ENCODE results near the gene RPL32.
A peak's percentile ranks its signal among the peaks of the same experiment; 100 is the strongest.

Gene RPL32

DNA sequence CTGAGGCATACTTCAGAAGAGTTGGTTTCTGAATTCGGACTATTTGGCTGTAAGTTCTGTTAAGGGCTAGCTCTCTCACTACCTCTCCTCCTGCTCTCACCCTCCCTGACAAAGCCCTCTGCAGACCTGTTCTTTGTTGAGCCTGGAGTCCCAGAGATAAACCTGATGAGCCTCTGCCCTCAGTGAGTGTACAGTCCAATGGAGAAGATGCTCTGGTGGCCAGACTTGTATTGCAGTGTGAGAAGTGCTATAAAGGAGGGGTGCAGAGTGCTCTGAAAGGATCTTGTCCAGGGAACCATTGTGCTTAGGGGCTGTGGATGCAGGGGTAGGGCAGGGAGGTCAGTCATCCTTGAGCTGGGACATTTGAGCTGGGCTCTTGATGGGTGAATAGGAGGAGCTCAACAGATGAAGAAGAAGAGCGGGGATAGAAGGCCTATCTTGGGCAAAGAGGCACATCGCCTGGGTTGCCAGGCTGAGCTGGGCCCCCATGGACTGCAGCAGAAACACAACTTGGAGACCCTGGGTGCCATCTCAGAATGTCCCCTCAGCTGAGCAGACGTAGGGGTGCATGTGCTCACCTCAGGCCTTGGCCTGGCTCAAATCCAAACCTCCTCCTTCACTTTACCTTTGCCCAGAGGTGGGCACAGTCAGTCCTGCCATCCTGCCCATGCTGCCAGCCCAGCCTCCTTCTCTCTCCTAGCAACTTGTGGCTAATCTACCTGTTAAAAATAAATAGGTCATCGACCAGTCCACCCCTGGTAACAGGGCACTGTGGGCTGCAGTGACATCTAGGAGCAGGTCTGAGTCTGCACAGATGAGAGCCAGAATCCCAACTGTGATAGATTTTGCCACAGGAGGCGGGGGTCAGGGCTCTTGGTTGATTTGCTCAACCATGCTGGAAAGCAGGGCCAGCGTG is 41.6 kb downstream of the RPL32 start:
- TF ChIP-seq, protein P1, sequence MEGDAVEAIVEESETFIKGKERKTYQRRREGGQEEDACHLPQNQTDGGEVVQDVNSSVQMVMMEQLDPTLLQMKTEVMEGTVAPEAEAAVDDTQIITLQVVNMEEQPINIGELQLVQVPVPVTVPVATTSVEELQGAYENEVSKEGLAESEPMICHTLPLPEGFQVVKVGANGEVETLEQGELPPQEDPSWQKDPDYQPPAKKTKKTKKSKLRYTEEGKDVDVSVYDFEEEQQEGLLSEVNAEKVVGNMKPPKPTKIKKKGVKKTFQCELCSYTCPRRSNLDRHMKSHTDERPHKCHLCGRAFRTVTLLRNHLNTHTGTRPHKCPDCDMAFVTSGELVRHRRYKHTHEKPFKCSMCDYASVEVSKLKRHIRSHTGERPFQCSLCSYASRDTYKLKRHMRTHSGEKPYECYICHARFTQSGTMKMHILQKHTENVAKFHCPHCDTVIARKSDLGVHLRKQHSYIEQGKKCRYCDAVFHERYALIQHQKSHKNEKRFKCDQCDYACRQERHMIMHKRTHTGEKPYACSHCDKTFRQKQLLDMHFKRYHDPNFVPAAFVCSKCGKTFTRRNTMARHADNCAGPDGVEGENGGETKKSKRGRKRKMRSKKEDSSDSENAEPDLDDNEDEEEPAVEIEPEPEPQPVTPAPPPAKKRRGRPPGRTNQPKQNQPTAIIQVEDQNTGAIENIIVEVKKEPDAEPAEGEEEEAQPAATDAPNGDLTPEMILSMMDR (IDR thresholded peaks at IDR 0.05; ENCODE audit: low read depth, low read length, missing control alignments), result no peak
- DNase-seq (ENCODE audit: low read depth), result no peak
- no peak overlapping the region for H3K4me3 ChIP-seq (ENCODE audit: low read depth, low read length)
- in situ Hi-C loops (cut with HindIII; ENCODE audit: low sequenced_read_pairs), result no loop called here

DNA sequence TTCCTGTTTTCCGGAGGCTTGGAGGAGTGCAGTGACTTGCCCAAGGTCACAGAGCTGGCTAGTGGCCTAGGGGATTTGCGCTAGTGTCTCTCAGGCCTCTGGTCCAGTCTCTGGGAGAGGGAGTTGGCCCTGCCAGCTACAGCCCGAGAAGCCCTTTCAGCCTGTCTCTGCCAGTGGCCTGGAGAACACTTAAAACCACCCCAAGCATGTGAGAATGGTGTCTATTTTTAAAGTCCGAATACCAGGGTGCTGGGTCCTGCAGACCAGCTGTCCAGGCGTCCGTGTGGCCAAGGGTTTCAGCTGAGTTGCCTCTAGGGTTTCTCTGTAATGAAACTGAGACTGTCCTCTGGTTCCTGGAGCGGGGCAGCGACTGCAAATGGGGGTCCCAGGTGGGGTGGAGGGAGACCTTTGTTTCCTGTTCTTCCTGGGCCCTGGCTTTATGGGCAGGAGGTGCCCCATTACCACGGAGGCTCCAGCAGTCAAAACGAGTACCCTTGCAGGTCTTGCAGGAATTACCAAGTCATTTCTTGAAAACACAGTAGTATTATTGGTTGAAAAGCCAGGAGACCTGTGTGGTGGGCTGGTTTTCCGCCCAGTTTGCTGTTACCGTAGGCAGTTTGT is 42.7 kb downstream of the RPL32 start:
- DNase-seq (ENCODE audit: low read depth), result no peak
- TF ChIP-seq, protein P1 (IDR thresholded peaks at IDR 0.05; ENCODE audit: low read depth, low read length, missing control alignments), result no peak
- in situ Hi-C loops (cut with HindIII; ENCODE audit: low sequenced_read_pairs), result no loop called here
- H3K4me3 ChIP-seq (ENCODE audit: low read depth, low read length), result no peak overlapping the region

DNA sequence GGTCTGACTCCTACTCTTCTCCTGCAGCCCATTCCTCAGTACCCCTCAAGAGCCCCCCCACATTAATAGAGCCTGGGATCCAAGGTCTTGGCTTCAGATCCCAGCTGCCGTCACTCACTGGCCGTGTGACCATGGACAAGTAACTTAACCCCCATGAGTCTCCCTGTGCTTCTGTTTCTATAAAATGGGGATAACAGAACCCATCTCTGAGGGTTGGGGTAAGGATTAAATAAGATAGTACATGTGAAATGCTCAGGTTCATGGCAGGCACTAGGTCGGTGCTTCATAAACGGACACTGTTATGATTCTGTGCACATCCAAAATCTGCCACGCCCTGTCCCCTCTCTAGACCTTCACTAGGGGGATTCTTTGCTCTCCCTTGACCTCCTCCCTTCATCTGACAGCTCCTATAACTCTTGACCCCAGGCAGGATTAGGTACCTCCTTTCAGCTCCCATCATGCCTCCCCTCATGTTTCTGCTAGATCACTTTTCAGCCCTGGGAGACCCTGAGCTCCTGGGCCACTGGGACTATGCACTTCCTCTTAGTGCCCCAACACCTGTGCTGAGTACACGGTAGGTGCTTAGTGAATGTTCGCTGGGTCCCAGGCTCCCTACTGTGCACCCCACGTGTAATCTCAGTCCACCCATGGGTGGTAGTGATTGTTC is 43.3 kb downstream of the RPL32 start:
- in situ Hi-C loops (cut with HindIII; ENCODE audit: low sequenced_read_pairs), result no loop called here
- H3K4me3 ChIP-seq (ENCODE audit: low read depth, low read length), result no peak overlapping the region
- no peak for DNase-seq (ENCODE audit: low read depth)

DNA sequence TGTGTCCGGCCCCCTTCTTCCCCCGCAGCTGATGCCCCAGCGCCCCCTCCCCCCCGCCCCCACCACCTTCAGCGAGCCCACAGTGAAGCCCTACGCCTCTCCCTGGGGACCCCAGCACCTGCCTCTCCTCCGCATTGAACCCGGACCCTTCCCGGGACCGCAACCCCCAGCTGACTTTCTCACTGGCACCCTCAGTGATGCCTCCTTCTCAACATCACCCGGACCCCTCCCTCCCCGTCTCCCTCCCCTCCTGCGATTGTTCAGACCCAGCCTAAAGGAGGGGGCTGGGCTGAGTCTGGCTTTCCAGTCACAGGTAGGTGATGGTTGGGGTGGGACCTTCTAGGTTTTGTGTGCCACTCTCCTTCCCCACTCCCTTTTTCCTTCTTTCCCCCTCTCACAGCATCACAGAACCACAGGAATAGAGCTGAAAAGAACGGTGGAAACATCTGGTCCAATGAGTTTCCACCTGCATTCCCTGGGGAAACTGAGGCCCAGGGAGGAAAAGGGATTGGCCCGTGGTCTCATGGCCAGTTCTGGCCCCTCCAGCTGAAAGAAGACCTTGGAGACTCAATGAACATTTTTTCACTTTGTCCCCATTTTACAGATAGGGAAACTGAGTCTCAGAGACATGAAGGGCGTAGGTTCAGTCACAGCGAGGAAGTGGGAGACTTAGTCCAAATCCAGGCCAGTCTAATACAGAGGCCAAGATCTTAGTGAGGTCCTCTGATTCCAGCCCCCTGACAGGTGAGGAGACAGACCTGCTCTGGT is 44.1 kb downstream of the RPL32 start:
- TF ChIP-seq, protein P1 (IDR thresholded peaks at IDR 0.05; ENCODE audit: low read depth, low read length, missing control alignments), result no peak
- peak overlapping the region; percentile 63 for H3K4me3 ChIP-seq (ENCODE audit: low read depth, low read length)
- in situ Hi-C loops (cut with HindIII; ENCODE audit: low sequenced_read_pairs), result no loop called here
- no peak for DNase-seq (ENCODE audit: low read depth)

More for the DNA sequence above, 43.3 kb downstream of the RPL32 start:
- TF ChIP-seq, protein P1 (IDR thresholded peaks at IDR 0.05; ENCODE audit: low read depth, low read length, missing control alignments), result no peak

DNA sequence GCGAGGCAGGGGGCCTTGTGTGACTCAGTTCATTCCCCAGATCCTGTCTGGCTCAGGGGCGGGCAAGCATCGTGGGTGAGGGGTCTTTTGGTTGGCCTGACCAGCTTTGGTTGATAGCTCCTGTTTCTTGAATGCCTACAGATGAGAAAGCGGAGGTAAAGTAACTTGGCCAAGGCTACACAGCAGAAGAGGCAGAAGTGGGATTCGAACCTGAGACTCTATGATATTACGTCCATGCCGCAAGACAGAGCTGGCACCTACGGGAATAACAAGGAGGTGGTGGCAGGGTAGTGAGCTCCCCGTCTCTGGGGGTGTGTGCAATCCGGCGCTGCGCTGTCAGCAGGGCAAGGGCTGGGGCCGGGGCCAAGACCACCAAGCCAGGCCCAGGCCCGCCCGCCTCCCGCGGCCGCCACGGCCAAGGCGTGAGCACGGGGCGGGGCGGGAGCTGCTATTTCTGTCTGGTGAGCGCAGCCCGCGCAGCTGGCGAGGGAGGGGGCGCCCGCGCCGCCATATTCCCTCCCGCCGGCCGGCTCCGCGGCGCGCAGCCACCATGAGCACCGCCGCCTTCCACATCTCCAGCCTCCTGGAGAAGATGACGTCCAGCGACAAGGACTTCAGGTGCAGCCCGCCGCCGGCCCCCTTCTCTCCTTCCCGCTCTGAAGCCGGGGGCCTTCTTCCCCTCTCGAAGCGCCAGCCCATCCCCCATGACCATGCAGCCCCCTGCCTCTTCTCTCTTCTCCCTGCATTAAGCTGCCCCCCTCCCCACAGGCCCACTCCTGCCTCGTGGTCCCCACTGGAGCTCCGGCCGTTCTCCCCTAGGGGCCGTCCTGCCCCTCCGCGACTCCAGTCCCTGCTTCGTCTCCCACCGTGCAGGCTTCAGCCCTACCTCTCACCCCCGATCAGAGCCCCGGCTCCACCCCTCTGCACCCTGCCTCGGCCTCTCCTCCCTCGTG is 44.9 kb downstream of the RPL32 start, which contains the start of gene CAND2:
Gene CAND2, plus strand, starts transcription at position 510 of the 953 bp plus-strand sequence. Its CDS starts 41 bp downstream, at position 551.
- peak; percentile 5 for DNase-seq (ENCODE audit: low read depth)
- in situ Hi-C loops (cut with HindIII; ENCODE audit: low sequenced_read_pairs), result no loop called here
- TF ChIP-seq, protein P1 (IDR thresholded peaks at IDR 0.05; ENCODE audit: low read depth, low read length, missing control alignments), result no peak
- H3K4me3 ChIP-seq (ENCODE audit: low read depth, low read length), result peak within 1 kb of the TSS; percentile 63
